K562 (cell line): Measurements from ENCODE around the gene DNAJC13.

Experiments
- ATF2 ChIP-seq: sonication (generic); formaldehyde crosslinking; IDR thresholded peaks from 2 replicates; pipeline ENCODE4 v1.8.1; 2022; ENCODE audit warnings: missing genetic modification reagents
- RBM22 ChIP-seq: fragments of 200-400 bp; formaldehyde crosslinking; IDR thresholded peaks from 2 replicates; pipeline ENCODE4 v1.6.1; 2018; ENCODE audit warnings: low read length, low read depth; ENCODE audit not compliant: poor library complexity, severe bottlenecking
- SAP30 ChIP-seq: fragments of 200-600 bp; sonication (generic); IDR thresholded peaks from 2 replicates; pipeline ENCODE4 v1.6.1; 2012; ENCODE audit warnings: borderline replicate concordance, low read depth, mild to moderate bottlenecking, moderate library complexity, low read length, control low read depth, inconsistent platforms; ENCODE audit not compliant: insufficient read depth, poor library complexity, severe bottlenecking
- ZNF696 ChIP-seq: fragments of 250-450 bp; sonication (Bioruptor Pico); conservative IDR thresholded peaks from 2 replicates; pipeline ENCODE4 v1.4.0; 2020; ENCODE audit warnings: mild to moderate bottlenecking, moderate library complexity
- TF ChIP-seq, protein P1 (sequence below), 3 experiments: IDR thresholded peaks in 2 of 3; conservative IDR thresholded peaks in 1 of 3; 2 replicates each; pipeline ENCODE4 v1.5.1; 2011 to 2012; ENCODE audit warnings: low read length in 3 of 3, mild to moderate bottlenecking in 3 of 3, control low read depth in 2 of 3, improper control_type of control experiment in 1 of 3, inconsistent platforms in 1 of 3, low read depth in 1 of 3, mixed read lengths in 1 of 3, moderate library complexity in 1 of 3; ENCODE audit not compliant: insufficient read depth in 2 of 3
- TF ChIP-seq, protein P2 (sequence below), 2 experiments: fragments of 450-650 bp; formaldehyde crosslinking in 1 of 2; IDR thresholded peaks; 2 replicates each; pipeline versions ENCODE4 v1.4.0 to v1.6.1; 2014 to 2020; ENCODE audit warnings: mild to moderate bottlenecking in 2 of 2, borderline replicate concordance in 1 of 2, low read depth in 1 of 2

GRCh38 chr3:132405609-132406299 lies 11.5 kb upstream of the DNAJC13 start:
- TF ChIP-seq RBM22 (no peak), SAP30 (no peak), ZNF696 (no peak), ATF2 (CRISPR knock-in tag) (no peak)
- TF ChIP-seq, protein P1, sequence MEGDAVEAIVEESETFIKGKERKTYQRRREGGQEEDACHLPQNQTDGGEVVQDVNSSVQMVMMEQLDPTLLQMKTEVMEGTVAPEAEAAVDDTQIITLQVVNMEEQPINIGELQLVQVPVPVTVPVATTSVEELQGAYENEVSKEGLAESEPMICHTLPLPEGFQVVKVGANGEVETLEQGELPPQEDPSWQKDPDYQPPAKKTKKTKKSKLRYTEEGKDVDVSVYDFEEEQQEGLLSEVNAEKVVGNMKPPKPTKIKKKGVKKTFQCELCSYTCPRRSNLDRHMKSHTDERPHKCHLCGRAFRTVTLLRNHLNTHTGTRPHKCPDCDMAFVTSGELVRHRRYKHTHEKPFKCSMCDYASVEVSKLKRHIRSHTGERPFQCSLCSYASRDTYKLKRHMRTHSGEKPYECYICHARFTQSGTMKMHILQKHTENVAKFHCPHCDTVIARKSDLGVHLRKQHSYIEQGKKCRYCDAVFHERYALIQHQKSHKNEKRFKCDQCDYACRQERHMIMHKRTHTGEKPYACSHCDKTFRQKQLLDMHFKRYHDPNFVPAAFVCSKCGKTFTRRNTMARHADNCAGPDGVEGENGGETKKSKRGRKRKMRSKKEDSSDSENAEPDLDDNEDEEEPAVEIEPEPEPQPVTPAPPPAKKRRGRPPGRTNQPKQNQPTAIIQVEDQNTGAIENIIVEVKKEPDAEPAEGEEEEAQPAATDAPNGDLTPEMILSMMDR (IDR thresholded peaks at IDR 0.05 in 2 of 3, conservative IDR thresholded peaks at IDR 0.05 in 1 of 3; ENCODE audit: insufficient read depth in 2 of 3, low read depth in 1 of 3, low read length in 3 of 3) = no peak
- TF ChIP-seq, protein P2, sequence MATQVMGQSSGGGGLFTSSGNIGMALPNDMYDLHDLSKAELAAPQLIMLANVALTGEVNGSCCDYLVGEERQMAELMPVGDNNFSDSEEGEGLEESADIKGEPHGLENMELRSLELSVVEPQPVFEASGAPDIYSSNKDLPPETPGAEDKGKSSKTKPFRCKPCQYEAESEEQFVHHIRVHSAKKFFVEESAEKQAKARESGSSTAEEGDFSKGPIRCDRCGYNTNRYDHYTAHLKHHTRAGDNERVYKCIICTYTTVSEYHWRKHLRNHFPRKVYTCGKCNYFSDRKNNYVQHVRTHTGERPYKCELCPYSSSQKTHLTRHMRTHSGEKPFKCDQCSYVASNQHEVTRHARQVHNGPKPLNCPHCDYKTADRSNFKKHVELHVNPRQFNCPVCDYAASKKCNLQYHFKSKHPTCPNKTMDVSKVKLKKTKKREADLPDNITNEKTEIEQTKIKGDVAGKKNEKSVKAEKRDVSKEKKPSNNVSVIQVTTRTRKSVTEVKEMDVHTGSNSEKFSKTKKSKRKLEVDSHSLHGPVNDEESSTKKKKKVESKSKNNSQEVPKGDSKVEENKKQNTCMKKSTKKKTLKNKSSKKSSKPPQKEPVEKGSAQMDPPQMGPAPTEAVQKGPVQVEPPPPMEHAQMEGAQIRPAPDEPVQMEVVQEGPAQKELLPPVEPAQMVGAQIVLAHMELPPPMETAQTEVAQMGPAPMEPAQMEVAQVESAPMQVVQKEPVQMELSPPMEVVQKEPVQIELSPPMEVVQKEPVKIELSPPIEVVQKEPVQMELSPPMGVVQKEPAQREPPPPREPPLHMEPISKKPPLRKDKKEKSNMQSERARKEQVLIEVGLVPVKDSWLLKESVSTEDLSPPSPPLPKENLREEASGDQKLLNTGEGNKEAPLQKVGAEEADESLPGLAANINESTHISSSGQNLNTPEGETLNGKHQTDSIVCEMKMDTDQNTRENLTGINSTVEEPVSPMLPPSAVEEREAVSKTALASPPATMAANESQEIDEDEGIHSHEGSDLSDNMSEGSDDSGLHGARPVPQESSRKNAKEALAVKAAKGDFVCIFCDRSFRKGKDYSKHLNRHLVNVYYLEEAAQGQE (IDR thresholded peaks at IDR 0.05; ENCODE audit: borderline replicate concordance) = no peak
- TF ChIP-seq, protein P2 (CRISPR knock-in tag; IDR thresholded peaks at IDR 0.05; ENCODE audit: low read depth) = no peak
